Measurements from ENCODE around the gene SEPTIN6. TPM values are rescaled to one million over a fixed set of nuclear protein-coding genes. Genes with fewer than 3 reads are reported as not detected.
A peak's percentile ranks its signal among the peaks of the same experiment; 100 is the strongest.

The SEPTIN6 gene
- total and polyA plus RNA-seq, 7 donors, result 2.2 to 3.8 (median 2.9) TPM

- 11 to 31% (median 26%) methylated on average over 7 of the region's 7 CpGs for WGBS, 3 donors
- Histone ChIP-seq H3K27me3 (ENCODE audit: insufficient read depth in 3 of 3, low read length in 2 of 3) (peaks cover 0 to 3% (median 0%) of the 10 kb centered on the region in 3 donors), H3K4me3 (no peak overlapping the region), H3K27ac (peak overlapping the region; percentile 25), H3K4me1 (no peaks in the 10 kb centered on the region), H3K9me3 (no peaks in the 10 kb centered on the region), H3K36me3 (ENCODE audit: insufficient read depth in 1 of 2, low read depth in 1 of 2) (no peaks in the 10 kb centered on the region)
- no peak for TF ChIP-seq CTCF (IDR thresholded peaks at IDR 0.05)
- intact Hi-C loops (cut with DNase I), result loop anchor here (5.0 kb wide), 3 partner anchors 53 to 218 kb away; no protein-coding TSS in a partner anchor
- DNase-seq (peak; percentile 60 to 74), ATAC-seq (peak; percentile 48 to 72 (median 70))
Observed at GRCh38 chrX:119734897-119735339, 42.0 kb upstream of the SEPTIN6 start.

GRCh38 chrX:119729408-119730201 is 36.6 kb upstream of the SEPTIN6 start:
- H3K9me3 ChIP-seq, result no peaks in the 10 kb centered on the region
- no peak overlapping the region for H3K4me3 ChIP-seq
- WGBS, 3 donors, result 29 to 42% (median 40%) methylated on average over 14 of the region's 14 CpGs
- H3K4me1 ChIP-seq, result no peaks in the 10 kb centered on the region
- no peaks in the 10 kb centered on the region for H3K36me3 ChIP-seq (ENCODE audit: insufficient read depth in 1 of 2, low read depth in 1 of 2)
- DNase-seq (peak in 1 of 2 donors; percentile 40), ATAC-seq (peak; percentile 37 to 62 (median 60))
- no peak overlapping the region for H3K27ac ChIP-seq
- peak; percentile 46 for TF ChIP-seq CTCF (IDR thresholded peaks at IDR 0.05)
- intact Hi-C loops (cut with DNase I), result loop anchor here (5.0 kb wide), 3 partner anchors 47 to 212 kb away; no protein-coding TSS in a partner anchor
- peaks cover 0 to 3% (median 0%) of the 10 kb centered on the region in 3 donors for H3K27me3 ChIP-seq (ENCODE audit: insufficient read depth in 3 of 3, low read length in 2 of 3)

- no peaks in the 10 kb centered on the region for H3K9me3 ChIP-seq
- peaks cover 0 to 3% (median 0%) of the 10 kb centered on the region in 3 donors for H3K27me3 ChIP-seq (ENCODE audit: insufficient read depth in 3 of 3, low read length in 2 of 3)
- DNase-seq (no peak), ATAC-seq (no peak)
- TF ChIP-seq CTCF (IDR thresholded peaks at IDR 0.05), result no peak
- WGBS, 3 donors, result 51 to 72% (median 53%) methylated on average over 4 to 5 of the region's 5 CpGs
- intact Hi-C loops (cut with DNase I), result no loop called here
- H3K27ac ChIP-seq, result no peak overlapping the region
- no peak overlapping the region for H3K4me3 ChIP-seq
- H3K4me1 ChIP-seq, result no peaks in the 10 kb centered on the region
- no peaks in the 10 kb centered on the region for H3K36me3 ChIP-seq (ENCODE audit: insufficient read depth in 1 of 2, low read depth in 1 of 2)
Observed at GRCh38 chrX:119728487-119728886, 35.5 kb upstream of the SEPTIN6 start.

- no peak overlapping the region for H3K4me3 ChIP-seq
- no peaks in the 10 kb centered on the region for H3K4me1 ChIP-seq
- no peaks in the 10 kb centered on the region for H3K36me3 ChIP-seq (ENCODE audit: insufficient read depth in 1 of 2, low read depth in 1 of 2)
- H3K27me3 ChIP-seq (ENCODE audit: insufficient read depth in 3 of 3, low read length in 2 of 3), result peaks cover 0 to 3% (median 0%) of the 10 kb centered on the region in 3 donors
- ATAC-seq (no peak), DNase-seq (no peak)
- no peak overlapping the region for H3K27ac ChIP-seq
- no peak for TF ChIP-seq CTCF (IDR thresholded peaks at IDR 0.05)
- intact Hi-C loops (cut with DNase I), result no loop called here
- 61 to 73% (median 65%) methylated on average over 7 of the region's 7 CpGs for WGBS, 3 donors
- H3K9me3 ChIP-seq, result no peaks in the 10 kb centered on the region
Observed at GRCh38 chrX:119726900-119727555, 34.1 kb upstream of the SEPTIN6 start.
